ENCODE results near the gene MTUS2. TPM values are rescaled to one million over a fixed set of nuclear protein-coding genes. Genes with fewer than 3 reads are reported as not detected.

Gene MTUS2
- polyA plus RNA-seq, 2 of the 4 experiments (the other 2 are of a cell fraction), result not detected

- TF ChIP-seq TFCP2L1 (CRISPR knock-in tag; IDR thresholded peaks at IDR 0.05) (no peak), JUNB (IDR thresholded peaks at IDR 0.05) (no peak)
Measured at GRCh38 chr13:29483211-29483610, 663.1 kb downstream of the MTUS2 start (continued).

- 48% methylated on average over 4 of the region's 4 CpGs for WGBS (ENCODE audit: missing lambda C conversion rate)
Measured at GRCh38 chr13:29483623-29484022, 663.5 kb downstream of the MTUS2 start.

GRCh38 chr13:29484236-29484635, 664.1 kb downstream of the MTUS2 start:
- H3K4me3 ChIP-seq, result no peak overlapping the region
- DNase-seq (ENCODE audit: low read depth in 1 of 2, low spot score in 1 of 2), result no peak
- H3K27ac ChIP-seq, result no peak overlapping the region
- no peaks in the 10 kb centered on the region for H3K9me3 ChIP-seq
- ChIA-PET CTCF (interaction anchor here (0.9 to 2.2 kb wide), 2 partner anchors 12 to 23 kb away, joined by 5 to 7 read pairs; no protein-coding TSS in a partner anchor), POLR2A (no interaction called here)
- no peak for ATAC-seq
- TF ChIP-seq HDAC2 (IDR thresholded peaks at IDR 0.05), result no peak
- H3K4me2 ChIP-seq, result no peak overlapping the region
- no peaks in the 10 kb centered on the region for H3K4me1 ChIP-seq
- no peak for FAIRE-seq
- 54% methylated on average over 5 of the region's 7 CpGs for WGBS (ENCODE audit: missing lambda C conversion rate)

More at GRCh38 chr13:29483623-29484022, 663.5 kb downstream of the MTUS2 start:
- FAIRE-seq (no peak), DNase-seq (ENCODE audit: low read depth in 1 of 2, low spot score in 1 of 2) (no peak), ATAC-seq (no peak)
- Histone ChIP-seq H3K4me2 (no peak overlapping the region), H3K9me3 (no peaks in the 10 kb centered on the region), H3K4me1 (no peaks in the 10 kb centered on the region), H3K27ac (no peak overlapping the region), H3K4me3 (no peak overlapping the region)
- TF ChIP-seq HMGXB4 (CRISPR knock-in tag; IDR thresholded peaks at IDR 0.05; ENCODE audit: borderline replicate concordance) (no peak), ESRRA (IDR thresholded peaks at IDR 0.05; ENCODE audit: borderline replicate concordance, low read length) (no peak), GATA3 (IDR thresholded peaks at IDR 0.05; ENCODE audit: borderline replicate concordance) (no peak), JUN (IDR thresholded peaks at IDR 0.05) (no peak), RCOR1 (IDR thresholded peaks at IDR 0.05; ENCODE audit: low read depth, low read length) (no peak)
- ChIA-PET CTCF (interaction anchor here (2.2 kb wide), 1 partner anchor 12 kb away, joined by 7 read pairs; no protein-coding TSS in a partner anchor), POLR2A (no interaction called here)

- H3K4me3 ChIP-seq, result no peak overlapping the region
- no peaks in the 10 kb centered on the region for H3K4me1 ChIP-seq
- CTCF ChIA-PET, result interaction anchor here (0.9 to 2.2 kb wide), 3 partner anchors 13 to 631 kb away, joined by 3 to 7 read pairs (median 5); no protein-coding TSS in a partner anchor
- TF ChIP-seq SMC3 (IDR thresholded peaks at IDR 0.05) (no peak), CTCF (IDR thresholded peaks at IDR 0.05) (no peak), MAZ (IDR thresholded peaks at IDR 0.05; ENCODE audit: borderline replicate concordance, low read depth, low read length) (no peak), EHMT2 (IDR thresholded peaks at IDR 0.05; ENCODE audit: low read depth) (no peak), HES2 (IDR thresholded peaks at IDR 0.05) (no peak), JUNB (IDR thresholded peaks at IDR 0.05) (no peak), RCOR1 (IDR thresholded peaks at IDR 0.05; ENCODE audit: low read depth, low read length) (no peak), TFCP2L1 (CRISPR knock-in tag; IDR thresholded peaks at IDR 0.05) (no peak), TP53 (CRISPR knock-in tag; IDR thresholded peaks at IDR 0.05) (no peak), RARB (CRISPR knock-in tag; IDR thresholded peaks at IDR 0.05) (no peak), PBX3 (IDR thresholded peaks at IDR 0.05) (no peak), NPAS2 (CRISPR knock-in tag; IDR thresholded peaks at IDR 0.05; ENCODE audit: borderline replicate concordance) (no peak), KDM1A (IDR thresholded peaks at IDR 0.05; ENCODE audit: low read depth) (no peak)
- POLR2A ChIA-PET, result no interaction called here
- ATAC-seq (no peak), DNase-seq (ENCODE audit: low read depth in 1 of 2, low spot score in 1 of 2) (no peak), FAIRE-seq (no peak)
- H3K27ac ChIP-seq, result no peak overlapping the region
- no peaks in the 10 kb centered on the region for H3K9me3 ChIP-seq
- WGBS (ENCODE audit: missing lambda C conversion rate), result 17% methylated on average over 2 of the region's 7 CpGs
- H3K4me2 ChIP-seq, result no peak overlapping the region
Measured at GRCh38 chr13:29484796-29485195, 664.7 kb downstream of the MTUS2 start.
